Endothelial cell of umbilical vein (primary cell): Measurements from ENCODE around the gene ABCA9.

Source experiments
- EZH2 ChIP-seq: IDR thresholded peaks from 2 replicates; pipeline ENCODE4 v1.6.1; 2012; ENCODE audit warnings: borderline replicate concordance, low read depth, mild to moderate bottlenecking, moderate library complexity, low read length, inconsistent platforms; ENCODE audit not compliant: severe bottlenecking
- FOS ChIP-seq: IDR thresholded peaks from 2 replicates; pipeline ENCODE4 v1.6.1; 2011; ENCODE audit warnings: mild to moderate bottlenecking, low read length, moderate library complexity, borderline replicate concordance; ENCODE audit not compliant: insufficient read depth
- JUN ChIP-seq: IDR thresholded peaks from 2 replicates; pipeline ENCODE4 v1.6.1; 2011; ENCODE audit warnings: borderline replicate concordance, low read depth; ENCODE audit not compliant: insufficient read length, insufficient read depth
- MYC ChIP-seq: IDR thresholded peaks from one replicate; pipeline ENCODE4 v1.6.1; 2011; ENCODE audit warnings: mild to moderate bottlenecking, low read depth, low read length
- POLR2A ChIP-seq: IDR thresholded peaks from 2 replicates; pipeline ENCODE4 v1.6.1; 2012; ENCODE audit warnings: low read depth, mild to moderate bottlenecking, control low read depth, low read length
- POLR2AphosphoS5 ChIP-seq: IDR thresholded peaks from 2 replicates; pipeline ENCODE4 v1.6.1; 2012; ENCODE audit warnings: low read depth, mild to moderate bottlenecking, control low read depth, low read length, moderate library complexity; ENCODE audit not compliant: insufficient read depth
- TF ChIP-seq, protein P1 (sequence below), 2 donors: IDR thresholded peaks; 1 replicate in 1 of 2; 2 replicates in 1 of 2; pipeline ENCODE4 v1.5.1; 2011; ENCODE audit warnings: low read length in 2 of 2, mild to moderate bottlenecking in 2 of 2, moderate library complexity in 2 of 2, control low read depth in 1 of 2, inconsistent platforms in 1 of 2, low read depth in 1 of 2; ENCODE audit not compliant: insufficient read depth in 1 of 2; ENCODE audit errors: extremely low read depth in 1 of 2
- TF ChIP-seq, protein P2 (sequence below): IDR thresholded peaks from 2 replicates; pipeline ENCODE4 v1.6.1; 2011; ENCODE audit not compliant: insufficient read depth, insufficient read length

DNA sequence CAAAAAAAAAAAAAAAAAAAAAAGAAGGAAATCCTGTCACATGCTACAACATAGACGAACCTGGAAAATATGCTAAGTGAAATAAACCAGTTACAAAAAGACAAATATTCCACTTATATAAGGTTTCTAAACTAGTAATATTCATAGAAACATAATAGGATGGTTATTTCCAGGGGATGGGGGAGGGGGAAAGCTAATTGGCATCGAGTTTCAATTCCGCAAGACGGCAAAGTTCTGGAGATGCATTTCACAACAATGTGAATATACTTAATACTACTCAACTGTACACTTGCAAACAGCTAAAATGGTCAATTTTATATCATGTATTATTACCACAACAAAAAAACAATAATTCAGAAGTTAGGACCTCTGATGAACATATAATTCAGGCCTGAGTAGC, 37.9 kb upstream of the ABCA9 start:
- TF ChIP-seq POLR2A = no peak
- no peak for TF ChIP-seq POLR2AphosphoS5
- TF ChIP-seq, protein P1, sequence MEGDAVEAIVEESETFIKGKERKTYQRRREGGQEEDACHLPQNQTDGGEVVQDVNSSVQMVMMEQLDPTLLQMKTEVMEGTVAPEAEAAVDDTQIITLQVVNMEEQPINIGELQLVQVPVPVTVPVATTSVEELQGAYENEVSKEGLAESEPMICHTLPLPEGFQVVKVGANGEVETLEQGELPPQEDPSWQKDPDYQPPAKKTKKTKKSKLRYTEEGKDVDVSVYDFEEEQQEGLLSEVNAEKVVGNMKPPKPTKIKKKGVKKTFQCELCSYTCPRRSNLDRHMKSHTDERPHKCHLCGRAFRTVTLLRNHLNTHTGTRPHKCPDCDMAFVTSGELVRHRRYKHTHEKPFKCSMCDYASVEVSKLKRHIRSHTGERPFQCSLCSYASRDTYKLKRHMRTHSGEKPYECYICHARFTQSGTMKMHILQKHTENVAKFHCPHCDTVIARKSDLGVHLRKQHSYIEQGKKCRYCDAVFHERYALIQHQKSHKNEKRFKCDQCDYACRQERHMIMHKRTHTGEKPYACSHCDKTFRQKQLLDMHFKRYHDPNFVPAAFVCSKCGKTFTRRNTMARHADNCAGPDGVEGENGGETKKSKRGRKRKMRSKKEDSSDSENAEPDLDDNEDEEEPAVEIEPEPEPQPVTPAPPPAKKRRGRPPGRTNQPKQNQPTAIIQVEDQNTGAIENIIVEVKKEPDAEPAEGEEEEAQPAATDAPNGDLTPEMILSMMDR (IDR thresholded peaks at IDR 0.05; ENCODE audit: extremely low read depth in 1 of 2, insufficient read depth in 1 of 2, low read depth in 1 of 2, low read length in 2 of 2) = no peak
- TF ChIP-seq JUN = no peak
- TF ChIP-seq EZH2 = no peak
- TF ChIP-seq, protein P2, sequence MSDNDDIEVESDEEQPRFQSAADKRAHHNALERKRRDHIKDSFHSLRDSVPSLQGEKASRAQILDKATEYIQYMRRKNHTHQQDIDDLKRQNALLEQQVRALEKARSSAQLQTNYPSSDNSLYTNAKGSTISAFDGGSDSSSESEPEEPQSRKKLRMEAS = no peak
- no peak for TF ChIP-seq MYC
- no peak for TF ChIP-seq FOS
